ENCODE data around the gene XKRX.

The XKRX gene

GRCh38 chrX:100883654-100884053 lies 45.1 kb downstream of the XKRX start:
- no peak for FAIRE-seq

- no peak for FAIRE-seq
Measured at GRCh38 chrX:100880368-100880767, 48.3 kb downstream of the XKRX start.

- no peak for FAIRE-seq
Measured at GRCh38 chrX:100874325-100874724, 54.4 kb downstream of the XKRX start, which contains the start of gene NOX1. Gene NOX1 (minus strand): TSS chrX:100874359. CDS start chrX:100874139, 220 bp downstream.

- FAIRE-seq = no peak
Measured at GRCh38 chrX:100871594-100872560, 56.8 kb downstream of the XKRX start.

GRCh38 chrX:100870527-100870926 lies 58.2 kb downstream of the XKRX start:
- FAIRE-seq = no peak

- no peak for FAIRE-seq
Measured at GRCh38 chrX:100868273-100868672, 60.4 kb downstream of the XKRX start.

GRCh38 chrX:100864657-100865391 lies 63.9 kb downstream of the XKRX start:
- FAIRE-seq = no peak

Data from TTC549 (cell line).